Peyer's patch (tissue), 4 donors: ENCODE results near the gene HDGF.

ENCODE experiments used
- POLR2A ChIP-seq, 2 donors: fragments of 450-650 bp; IDR thresholded peaks; one replicate each; pipeline ENCODE4 v1.5.1; 2017; ENCODE audit warnings: antibody characterized with exemption in 2 of 2, mild to moderate bottlenecking in 2 of 2, moderate library complexity in 2 of 2
- TF ChIP-seq, protein P1 (sequence below), 6 experiments: fragments of 450-650 bp in 4 of 6; fragments of 200-600 bp in 2 of 6; sonication (generic) in 1 of 6; IDR thresholded peaks; one replicate each; pipeline ENCODE4 v1.5.1; 2017 to 2019; ENCODE audit warnings: antibody characterized with exemption in 6 of 6, mild to moderate bottlenecking in 3 of 6, moderate library complexity in 1 of 6

- TF ChIP-seq, protein P1, sequence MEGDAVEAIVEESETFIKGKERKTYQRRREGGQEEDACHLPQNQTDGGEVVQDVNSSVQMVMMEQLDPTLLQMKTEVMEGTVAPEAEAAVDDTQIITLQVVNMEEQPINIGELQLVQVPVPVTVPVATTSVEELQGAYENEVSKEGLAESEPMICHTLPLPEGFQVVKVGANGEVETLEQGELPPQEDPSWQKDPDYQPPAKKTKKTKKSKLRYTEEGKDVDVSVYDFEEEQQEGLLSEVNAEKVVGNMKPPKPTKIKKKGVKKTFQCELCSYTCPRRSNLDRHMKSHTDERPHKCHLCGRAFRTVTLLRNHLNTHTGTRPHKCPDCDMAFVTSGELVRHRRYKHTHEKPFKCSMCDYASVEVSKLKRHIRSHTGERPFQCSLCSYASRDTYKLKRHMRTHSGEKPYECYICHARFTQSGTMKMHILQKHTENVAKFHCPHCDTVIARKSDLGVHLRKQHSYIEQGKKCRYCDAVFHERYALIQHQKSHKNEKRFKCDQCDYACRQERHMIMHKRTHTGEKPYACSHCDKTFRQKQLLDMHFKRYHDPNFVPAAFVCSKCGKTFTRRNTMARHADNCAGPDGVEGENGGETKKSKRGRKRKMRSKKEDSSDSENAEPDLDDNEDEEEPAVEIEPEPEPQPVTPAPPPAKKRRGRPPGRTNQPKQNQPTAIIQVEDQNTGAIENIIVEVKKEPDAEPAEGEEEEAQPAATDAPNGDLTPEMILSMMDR (IDR thresholded peaks at IDR 0.05): no peak
- no peak for TF ChIP-seq POLR2A (IDR thresholded peaks at IDR 0.05)
These were observed 47.7 kb downstream of the HDGF start for GRCh38 chr1:156703741-156704140.
